GM21576 (cell line): ENCODE results near the gene ERN1.
"Not testable (repeated sequence)": the region's sequence is repeated elsewhere in the genome, so short reads cannot be mapped to it uniquely, and the experiment has no call there.

Experiments used
- ATAC-seq: cut with Tn5 transposase; IDR thresholded peaks from one replicate; pipeline ENCODE4 v1.9.1; 2021; ENCODE audit warnings: mild to moderate bottlenecking, moderate library complexity; ENCODE audit not compliant: unreplicated experiment

Gene ERN1

DNA sequence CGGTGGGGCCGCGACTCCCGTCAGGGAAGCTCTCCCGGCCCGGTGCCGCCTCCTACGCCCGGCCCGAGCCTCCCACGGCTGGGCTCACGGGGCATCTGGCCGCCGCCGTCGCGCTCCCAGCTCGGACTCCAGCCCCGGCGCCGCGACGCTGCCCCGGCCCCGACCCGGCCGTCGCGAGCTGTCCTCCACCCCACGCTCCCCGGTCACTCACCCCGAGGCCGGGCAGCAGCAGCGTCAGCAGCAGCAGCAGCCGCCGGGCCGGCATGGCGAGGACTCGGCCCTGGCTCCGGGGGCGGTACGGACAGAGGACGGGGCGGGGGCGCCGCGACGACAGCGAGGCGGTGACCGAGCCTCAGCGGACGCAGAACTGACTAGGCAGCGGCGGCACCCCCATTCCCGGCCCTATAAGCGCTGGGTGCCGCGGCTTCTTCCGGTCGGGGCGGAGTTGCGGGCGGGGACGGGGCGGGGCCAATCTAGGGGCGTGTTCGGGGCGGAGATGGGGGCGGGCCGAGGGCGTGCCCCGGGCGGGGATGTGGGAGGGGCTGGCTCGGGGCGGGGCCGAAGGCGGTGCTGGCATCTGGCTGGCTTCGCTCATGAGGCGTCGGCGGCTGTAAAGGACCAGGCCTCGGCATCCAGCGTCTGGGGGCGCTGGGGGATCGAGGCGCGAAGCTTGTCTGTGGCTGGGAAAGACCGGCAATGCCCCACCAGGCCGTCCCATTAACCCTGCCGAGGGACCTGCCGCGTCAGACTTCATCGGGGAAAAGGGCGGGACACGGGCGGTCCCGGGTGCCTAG is at the start of gene ERN1:
Gene ERN1, minus strand, starts transcription at position 380 of the 794 bp plus-strand sequence. Its CDS starts 115 bp downstream, at position 265.
- peak; percentile 61 for ATAC-seq

DNA sequence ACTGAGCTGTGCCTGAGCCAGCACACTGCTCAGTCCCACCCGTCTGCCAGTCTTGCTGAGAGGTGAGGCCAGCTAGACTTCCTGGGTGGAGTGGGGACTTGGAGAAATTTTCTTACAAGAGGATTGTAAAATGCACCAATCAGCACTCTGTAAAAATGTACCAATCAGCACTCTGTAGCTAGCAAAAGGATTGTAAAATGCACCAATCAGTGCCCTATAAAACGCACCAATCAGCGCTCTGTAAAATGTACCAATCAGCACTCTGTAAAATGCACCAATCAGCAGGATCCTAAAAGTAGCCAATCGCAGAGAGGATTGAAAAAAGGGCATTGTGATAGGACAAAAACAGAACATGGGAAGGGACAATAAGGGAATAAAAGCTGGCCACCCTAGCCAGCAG is 49.1 kb upstream of the ERN1 start:
- ATAC-seq, result not testable (repeated sequence)

DNA sequence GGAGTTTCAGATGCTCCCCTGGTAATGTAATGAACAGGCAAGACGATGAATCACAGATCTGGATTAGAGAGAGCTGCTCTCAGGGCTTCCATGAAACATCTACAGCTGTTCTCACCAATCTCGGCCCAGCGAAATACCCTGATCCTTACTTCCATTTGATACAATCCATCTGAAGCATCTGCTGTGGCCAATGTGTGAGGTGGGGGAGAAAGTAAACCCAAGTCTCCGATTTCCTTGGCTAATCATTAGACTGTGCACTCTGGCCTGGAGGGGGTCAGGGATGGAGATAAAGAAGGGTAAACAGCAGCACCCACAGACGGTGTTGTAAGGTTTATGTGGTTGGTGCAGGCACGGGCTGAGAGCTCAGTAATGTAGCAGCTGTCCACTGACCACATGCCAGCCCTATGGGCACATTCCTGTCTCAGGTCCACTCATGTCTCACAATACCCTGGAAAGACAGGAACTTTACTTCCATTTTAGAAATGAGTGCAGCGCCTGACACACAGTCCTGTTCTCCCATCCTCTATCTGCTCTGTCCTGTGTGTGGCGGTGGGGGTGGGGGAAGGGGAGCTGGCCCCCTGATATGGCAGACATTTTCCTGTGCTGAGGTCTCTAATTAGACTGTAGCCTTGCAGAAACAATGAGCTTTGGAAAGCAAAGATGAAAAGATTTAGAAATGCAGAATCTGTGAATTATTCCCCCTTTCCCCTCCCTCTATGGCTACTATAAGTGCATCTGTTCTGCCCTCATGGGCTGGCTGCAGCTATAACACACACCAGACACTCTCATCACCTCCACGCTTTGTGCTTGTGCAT is 48.3 kb upstream of the ERN1 start:
- ATAC-seq, result no peak

DNA sequence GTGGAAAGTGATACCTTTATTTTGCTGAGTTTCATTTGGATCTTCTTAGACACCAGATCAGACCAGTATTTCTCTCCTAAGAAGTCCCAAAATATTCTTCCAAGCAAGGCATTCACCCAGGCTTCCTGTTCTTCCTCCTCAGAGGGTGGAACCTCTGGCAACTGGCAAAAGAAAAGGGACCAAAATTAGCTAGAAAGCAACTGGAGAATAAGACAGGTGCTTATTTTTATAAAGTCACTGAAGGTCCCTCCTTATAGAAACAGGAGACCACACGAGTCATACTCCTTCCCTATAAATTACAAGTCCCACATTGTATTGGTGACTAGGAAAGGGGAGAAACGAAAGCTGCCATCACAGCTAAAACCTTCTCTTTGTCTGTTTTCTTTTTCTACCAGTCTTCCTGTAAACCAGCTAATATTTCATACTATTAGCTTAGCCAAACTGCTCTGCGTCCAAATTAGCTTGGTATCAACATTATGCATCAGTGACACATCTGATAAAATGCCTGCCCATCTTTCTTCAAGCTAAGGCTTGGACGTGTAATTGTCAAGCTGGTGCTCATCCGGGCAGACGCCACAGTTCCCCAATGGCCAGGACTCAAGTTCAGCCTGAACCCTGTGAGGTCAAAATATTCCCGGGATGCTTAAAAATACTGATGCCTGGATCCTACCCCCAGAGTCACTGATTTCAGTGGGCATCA is 47.5 kb upstream of the ERN1 start:
- no peak for ATAC-seq

DNA sequence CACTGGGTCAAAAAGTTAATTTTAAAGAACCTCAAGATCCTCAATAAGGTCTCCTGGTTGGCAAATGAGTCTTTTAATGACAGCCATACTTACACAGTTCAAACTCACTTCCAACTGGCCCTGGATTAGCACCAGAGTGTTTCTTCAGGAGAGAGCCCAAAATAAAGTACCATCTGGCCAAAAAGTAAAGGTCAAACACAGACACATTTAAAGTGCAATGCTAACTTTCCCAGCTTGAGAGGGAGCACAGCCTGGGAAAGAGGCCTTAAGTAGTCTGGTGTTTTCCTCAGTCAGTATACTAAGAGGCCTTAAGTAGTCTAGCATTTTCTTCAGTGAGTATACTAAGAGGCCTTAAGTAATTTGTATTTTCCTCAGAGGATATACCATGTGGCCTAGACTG is 46.6 kb upstream of the ERN1 start:
- ATAC-seq, result no peak

DNA sequence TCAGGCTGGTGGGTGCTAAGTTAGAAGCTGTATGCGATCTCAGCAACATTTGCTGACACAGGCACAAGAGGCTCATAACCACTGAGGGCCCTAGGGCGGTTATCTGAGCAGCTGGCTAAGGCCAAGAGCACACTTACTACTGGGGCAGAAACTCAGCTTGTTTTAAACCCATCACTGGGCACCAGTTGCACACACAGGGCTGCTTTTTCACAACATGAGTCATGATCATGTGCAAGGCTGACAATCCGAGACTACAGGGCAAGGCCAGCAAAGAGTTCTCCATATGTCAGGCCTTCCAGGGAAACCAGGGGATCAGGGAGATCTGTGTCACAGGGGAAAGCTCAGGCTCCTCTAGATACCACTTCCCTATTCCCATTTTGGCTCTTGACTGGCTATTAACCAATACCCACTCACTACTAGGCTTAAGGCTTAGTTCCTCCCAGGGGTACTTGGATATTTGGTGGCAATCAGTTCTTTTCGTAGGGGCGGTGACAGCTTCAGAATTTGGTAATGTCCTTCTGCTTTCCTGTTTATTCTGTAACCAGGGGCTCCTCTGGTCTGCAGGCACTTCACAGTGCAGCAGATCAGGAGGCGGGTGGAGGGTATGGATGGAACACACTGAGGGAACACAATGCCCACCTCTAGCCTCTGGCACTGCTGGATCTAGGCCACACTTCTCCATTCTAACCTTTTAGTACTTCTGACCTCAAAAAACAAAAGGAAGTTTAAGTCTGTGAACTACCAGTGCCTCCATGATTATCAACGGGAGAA is 44.9 kb upstream of the ERN1 start:
- no peak for ATAC-seq

DNA sequence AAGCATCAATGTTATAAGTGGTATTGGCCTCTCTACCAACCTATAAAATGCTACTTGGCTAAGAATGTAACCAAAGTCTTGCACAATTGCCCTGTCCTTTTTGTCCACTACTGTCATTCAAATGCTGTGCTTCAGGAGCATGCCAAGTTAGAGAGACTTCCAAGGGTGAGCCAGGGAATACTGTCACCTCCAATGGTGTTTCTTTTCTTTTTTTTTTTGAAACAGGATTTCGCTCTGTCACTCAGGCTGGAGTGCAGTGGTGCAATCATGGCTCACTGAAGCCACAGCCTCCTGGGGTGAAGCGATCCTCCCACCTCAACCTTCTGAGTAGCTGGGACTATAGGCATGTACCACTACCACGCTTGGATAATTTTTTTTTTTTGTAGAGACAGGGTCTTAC is 43.7 kb upstream of the ERN1 start:
- ATAC-seq, result no peak

DNA sequence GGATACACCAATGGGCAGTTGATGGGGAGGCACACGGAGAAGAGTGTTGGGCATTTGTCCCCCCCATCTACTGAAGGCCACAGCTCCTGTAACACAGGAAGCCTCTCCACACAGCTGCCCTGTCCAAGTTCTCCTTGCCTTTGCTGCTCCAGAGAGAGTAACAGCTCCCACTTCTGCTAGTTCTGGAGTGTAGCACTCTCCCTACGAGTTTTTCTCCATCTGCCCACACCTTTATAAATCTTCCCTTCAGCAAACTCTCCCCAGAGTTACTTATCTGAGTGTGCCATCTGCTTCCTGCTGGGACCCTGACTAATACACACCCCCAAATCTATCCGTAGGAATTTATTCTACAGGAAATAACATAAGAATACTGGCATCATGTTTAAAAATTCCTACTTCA is 42.6 kb upstream of the ERN1 start:
- no peak for ATAC-seq

DNA sequence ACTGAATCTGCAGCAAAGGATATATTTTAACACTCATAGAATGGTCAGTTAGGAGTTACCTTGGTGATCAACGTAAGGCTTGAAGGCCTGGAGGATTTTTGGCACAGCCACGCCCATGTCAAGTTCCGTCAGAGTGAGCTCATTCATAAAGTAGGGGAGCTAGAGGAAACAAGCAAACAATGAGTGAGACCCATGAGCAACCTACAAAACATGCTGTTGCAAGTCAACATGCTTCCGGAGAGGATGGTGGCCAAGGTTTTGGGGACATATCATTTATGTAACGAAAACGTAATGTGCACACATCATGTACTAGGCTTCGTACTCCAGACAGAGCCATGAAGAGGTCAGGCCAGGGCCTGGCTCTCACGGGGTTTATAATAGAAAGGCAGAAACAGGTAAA is 41.1 kb upstream of the ERN1 start:
- ATAC-seq, result no peak

DNA sequence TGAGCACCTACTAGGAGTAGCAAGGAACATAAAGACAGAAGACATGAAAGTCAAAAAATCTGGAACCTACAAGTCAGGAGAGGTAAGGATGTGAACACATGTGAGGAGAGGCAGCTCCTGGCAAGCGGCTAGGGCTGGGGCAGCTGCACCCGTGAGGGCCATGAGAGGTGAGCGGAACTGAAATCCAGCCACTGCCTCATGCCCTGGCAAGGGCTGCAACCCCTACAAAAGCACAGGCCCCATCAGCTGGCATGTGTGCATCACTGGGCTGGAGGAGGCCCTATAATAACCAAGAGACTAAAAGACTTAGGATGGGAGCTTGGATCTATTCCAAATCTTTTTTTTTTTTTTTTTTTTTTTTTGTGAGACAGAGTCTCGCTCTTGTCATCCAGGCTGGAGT is 40.3 kb upstream of the ERN1 start:
- no peak for ATAC-seq

DNA sequence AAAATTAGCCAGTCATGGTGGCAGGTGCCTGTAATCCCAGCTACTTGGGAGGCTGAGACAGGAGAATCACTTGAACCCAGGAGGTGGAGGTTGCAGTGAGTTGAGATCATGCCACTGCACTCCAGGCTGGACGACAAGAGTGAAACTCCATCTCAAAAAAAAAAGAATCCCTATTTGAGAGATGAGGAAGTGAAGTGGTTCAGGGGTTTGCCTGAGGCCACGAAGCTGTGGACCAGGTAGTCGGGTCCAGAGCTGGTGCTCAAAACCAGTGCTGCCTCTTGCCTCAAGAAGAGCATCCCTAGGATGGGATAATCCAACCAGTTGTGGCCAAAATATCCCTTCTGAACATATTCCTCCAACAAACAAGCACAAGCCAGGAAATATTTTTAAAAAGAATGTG is 37.7 kb upstream of the ERN1 start:
- ATAC-seq, result not testable (repeated sequence)

DNA sequence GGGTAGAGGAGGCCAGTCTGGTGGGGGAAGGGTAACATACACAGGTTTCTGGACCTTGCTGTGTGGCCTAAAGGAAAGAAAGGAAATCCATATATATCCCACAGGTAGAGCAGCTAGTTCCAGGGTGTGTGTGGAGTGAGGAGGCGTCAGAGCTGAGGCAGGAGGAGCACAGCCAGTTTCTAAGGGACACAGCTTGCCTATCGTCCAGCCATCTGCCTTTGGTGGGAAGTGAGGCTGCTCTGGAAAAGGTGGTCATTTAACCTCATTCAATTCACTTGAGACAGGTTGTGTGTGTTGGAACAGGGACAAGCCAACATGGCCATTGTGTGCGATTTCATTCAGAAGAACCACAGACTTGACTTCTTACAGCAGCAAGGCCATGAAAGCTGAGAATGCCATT is 36.9 kb upstream of the ERN1 start:
- no peak for ATAC-seq

DNA sequence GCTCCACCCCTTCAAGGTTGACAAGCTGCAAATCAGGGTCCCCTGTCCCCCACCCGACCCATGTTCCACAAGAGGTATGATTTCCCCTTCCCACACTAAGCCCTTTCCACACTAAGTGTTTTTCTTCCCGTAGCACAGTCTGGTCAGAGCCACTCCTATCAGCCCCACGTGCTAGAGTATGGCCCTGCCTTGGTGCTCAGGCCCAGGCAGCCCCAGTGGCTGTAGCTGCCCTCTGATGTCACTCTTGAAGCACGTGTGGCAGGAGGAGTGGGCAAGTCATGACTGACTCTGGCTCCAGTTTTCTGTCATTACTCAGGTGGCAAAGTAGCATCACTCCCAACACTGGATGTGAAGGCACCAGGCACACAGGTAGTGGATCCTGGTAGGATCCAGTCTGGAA is 35.4 kb upstream of the ERN1 start:
- ATAC-seq, result no peak

DNA sequence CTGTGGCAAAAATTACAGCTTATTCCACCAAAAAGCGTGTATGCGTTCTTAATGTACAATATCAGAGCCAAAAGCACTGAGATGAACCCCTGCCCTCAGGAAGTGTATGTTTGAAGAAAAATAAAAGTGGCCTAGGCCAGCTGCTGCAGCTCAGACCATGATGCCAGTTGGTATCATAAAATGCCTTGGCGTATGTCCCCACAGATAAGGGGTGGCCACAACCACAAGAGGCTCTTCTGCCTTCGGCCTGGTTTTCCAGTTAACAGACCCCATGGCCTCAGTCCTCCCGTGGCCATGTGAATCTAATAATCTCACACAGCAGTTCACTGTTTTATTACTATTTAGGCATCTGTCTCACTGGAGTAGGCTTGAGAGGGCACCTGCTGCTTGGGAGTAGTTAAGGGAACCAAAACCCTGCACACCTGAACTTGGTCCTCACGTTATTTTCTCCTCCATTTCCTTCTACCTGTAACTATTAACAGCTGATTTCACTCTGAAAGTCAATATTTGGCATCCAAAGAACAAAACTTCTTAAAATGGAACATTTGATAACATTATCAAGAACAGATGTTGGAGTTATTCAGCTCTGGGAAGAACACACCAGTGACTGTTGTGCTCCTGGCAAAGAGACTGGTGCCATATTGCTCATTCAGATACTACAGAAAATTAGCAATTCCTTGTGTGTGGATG is 34.8 kb upstream of the ERN1 start:
- ATAC-seq, result no peak

DNA sequence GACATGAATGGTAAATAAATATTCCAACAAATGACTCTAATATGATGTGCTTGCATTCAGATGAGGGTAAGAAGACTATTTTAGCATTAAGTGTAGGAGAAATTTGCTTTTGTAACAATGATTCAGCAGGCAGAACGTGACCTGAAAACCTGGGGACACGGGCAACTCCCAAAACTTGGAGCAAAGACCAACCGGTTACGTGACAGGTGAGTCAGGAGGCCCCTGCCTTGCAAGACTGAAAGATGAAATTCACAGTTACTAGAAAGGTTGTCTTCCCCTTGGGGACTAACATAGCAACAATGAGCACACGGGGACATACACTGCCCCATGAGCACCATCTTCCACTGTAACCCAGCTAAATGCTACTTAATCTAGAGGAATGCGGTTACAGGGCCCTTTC is 33.5 kb upstream of the ERN1 start:
- no peak for ATAC-seq

DNA sequence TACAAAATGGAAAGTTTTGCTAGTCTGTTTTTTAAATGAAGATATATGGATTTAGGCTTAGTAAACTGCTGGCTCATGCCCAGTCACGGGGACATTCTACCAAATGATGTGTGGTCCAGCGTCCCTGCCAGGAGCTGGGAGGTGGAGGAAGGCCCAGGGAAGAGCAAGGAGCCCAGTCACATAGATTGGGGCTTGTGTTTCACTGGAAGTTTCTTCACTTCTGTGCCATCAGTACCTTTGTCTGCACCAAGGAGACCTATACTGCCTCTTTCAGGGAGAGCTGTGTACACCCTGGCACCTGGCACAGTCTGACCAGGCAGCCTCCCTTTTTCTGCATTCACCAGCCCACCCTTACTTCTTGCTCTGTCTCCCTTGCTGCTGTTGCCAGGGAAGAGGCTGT is 32.6 kb upstream of the ERN1 start:
- no peak for ATAC-seq

DNA sequence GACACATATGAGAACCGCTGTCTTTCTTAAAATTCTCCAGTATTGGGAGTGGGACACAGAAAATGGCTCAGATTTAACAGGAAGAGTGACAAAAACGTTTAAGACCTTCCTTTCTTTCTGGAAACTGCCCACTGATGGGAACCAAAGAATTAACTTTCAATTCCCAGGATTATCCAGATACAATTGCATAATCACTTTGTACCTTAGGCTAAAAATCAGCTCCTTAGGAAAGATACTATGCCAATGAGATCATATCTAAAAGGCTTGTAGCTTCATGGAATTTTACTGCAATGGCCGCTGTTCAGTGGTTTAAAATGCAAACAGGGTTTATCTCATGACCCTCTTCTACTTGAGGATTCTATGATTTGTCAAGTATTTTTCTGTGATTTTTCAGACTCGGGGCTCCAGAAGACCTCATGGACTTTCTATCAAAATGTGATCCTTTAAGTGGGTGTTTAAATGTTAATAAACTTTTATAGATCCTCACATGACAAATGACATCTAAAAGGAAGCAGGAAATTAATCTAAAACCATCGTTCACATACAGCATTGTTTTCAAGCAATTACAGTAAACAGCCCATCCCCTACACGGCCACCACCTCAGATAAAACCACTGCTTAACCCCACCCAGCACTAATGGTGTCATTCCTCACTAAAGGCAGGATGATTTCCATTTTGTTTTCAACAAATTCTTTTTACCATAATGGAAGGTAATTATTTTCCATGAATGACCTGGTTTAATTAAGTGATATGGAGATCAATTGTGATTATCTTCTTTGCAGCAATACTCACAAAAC is 31.6 kb upstream of the ERN1 start:
- no peak for ATAC-seq

DNA sequence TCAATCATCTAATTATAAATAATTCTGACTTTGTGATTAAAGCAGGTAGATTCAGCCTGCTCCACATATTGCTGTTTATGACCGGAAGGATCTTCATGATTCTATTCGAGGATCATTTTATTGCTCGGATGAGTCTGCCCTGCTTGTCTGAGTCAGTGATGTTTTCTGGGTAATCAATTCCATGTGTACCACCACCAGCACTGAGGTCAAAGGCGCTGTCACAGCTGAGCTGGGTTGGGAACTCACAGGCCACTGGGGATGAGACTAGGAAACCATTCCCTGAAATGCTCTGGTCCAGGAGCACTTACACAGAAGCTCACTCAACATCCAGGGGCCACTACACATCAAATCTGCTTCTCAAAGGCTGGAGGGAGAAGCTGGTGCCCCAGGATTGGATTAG is 30.4 kb upstream of the ERN1 start:
- ATAC-seq, result no peak

DNA sequence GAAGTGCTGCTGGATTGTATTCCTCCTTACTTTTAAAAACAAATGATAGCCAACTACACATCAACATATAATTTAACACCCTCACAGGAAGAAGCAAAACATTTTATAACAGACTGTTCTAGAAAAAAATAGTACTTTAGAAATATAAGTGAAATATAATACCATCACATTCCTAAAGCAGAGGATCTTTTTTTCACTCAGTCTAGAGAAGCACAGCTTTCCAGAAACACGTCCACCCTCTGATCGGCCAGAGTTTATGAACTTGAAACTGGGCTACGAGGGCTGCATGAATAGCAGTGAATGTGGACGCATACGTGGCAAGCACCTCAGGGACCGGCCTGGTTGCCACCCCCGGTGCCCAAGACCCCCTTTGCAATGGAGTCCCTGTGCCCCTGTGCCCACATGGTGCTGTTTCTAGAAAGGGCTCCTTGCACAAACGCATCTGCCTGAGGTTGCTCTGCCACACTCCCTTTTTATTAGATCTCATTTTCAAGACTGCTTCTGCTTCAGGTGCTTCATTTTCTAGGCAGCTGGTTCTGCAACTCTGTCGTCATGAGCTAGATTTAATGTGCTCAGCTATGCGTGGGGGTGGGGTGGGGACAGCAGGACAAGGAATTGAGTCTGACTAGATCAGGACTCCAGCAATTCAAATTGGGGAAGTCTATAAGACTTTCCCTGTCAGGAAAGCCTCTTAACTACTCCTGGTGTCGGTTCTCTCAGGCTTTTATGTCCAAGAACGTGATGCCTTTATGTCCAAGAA is 29.1 kb upstream of the ERN1 start:
- ATAC-seq, result no peak
